ENCODE measurements around the gene GMFB.
"Not testable (repeated sequence)": the region's sequence is repeated elsewhere in the genome, so short reads cannot be mapped to it uniquely, and the experiment has no call there.

GMFB gene

GRCh38 chr14:54457609-54457996, 31.2 kb downstream of the GMFB start:
- DNase-seq (ENCODE audit: low spot score) = no peak

DNA sequence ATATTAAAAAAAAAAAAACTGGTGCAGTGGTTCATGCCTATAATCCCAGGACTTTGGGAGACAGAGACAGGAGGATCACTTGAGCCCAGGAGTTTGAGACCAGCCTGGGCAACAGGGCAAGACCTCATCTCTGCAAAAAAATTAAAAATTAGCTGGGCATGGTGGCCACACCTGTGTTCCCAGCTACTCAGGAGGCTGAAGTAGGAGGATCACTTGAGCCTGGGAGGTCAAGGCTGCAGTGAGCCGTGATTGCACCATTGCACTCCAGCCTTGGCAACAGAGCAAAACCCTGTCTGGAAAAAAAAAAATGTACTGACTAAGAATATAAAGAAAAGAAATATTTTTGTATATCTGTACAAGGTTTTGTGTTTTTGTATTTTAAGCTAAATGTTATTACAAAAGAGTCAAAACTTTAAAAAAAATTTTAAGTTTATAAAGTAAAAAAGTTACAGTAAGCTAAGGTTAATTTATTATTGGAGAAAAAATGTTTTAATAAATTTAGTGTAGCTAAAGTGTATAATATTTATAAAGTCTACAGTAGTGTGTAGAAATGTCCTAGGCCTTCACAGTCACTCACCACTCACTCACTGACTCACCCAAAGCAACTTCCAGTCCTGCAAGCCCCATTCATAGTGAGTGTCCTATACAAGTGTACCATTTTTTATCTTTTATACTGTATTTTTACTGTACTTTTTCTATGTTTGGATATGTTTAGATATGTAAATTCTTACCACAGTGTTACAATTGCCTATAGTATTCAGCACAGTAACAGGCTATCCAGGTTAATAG, 31.8 kb downstream of the GMFB start:
- not testable (repeated sequence) for DNase-seq (ENCODE audit: low spot score)

GRCh38 chr14:54455363-54455762, 33.4 kb downstream of the GMFB start:
- DNase-seq (ENCODE audit: low spot score) = no peak

DNA sequence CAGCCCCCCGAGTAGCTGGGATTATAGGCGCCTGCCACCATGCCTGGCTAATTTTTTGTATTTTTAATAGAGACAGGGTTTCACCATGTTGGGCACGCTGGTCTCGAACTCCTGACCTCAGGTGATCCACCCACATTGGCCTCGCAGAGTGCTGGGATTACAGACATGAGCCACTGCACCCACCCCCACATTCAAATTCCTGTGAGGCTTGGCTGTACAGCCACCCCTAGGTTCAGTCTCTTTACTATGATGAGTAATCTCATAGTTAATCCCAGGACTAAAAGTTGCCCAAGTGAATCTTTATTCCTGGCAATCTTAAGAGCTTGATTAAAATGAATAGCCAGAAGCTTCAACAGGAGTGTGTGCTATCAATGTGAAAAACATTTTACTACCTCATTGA, 34.8 kb downstream of the GMFB start:
- DNase-seq (ENCODE audit: low spot score) = not testable (repeated sequence)

DNA sequence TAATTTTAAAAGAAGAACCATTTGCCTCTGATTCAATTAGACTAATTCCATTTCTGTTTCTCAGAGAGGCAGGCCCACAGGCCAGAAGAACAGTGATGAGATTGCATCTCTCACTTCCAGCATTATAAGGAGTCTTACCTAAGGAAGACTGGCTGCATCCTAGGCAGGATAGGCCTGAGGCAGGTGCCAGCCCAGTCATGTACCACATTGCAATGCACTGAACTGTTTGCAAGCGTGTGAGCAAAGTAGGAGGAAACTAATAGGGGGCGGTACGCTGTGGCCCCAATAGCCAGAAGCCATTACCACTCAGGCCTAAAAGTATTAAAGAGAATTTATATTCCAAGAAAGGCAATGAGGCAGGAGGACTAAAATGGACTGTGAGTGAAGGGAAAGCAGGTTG, 35.5 kb downstream of the GMFB start:
- no peak for DNase-seq (ENCODE audit: low spot score)

- no peak for DNase-seq (ENCODE audit: low spot score)
Measured at GRCh38 chr14:54451961-54452360, 36.8 kb downstream of the GMFB start.

GRCh38 chr14:54451121-54451601, 37.6 kb downstream of the GMFB start:
- no peak for DNase-seq (ENCODE audit: low spot score)

- DNase-seq (ENCODE audit: low spot score) = no peak
Measured at GRCh38 chr14:54450535-54450934, 38.2 kb downstream of the GMFB start.

DNA sequence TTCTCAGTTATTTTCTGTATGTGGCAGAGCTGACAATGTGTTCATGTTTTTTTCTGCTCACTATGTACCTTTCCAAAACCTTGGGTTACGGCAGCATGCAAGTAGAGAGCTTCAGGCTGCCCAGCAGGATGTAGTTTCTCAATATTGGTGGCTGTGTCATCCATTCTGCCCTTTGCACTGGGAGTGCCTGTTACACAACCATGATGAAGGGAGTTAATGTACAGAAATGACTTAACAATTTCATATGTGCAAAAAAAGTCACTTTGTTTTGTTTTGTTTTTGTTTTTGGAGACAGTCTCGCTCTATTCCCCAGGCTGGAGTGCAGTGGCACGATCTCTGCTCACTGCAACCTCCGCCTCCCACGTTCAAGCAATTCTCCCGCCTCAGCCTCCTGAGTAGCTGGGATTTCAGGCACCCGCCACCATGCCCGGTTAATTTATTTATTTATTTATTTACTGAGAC, 41.5 kb downstream of the GMFB start:
- no peak for DNase-seq (ENCODE audit: low spot score)

- no peak for DNase-seq (ENCODE audit: low spot score)
Measured at GRCh38 chr14:54446161-54446693, 42.6 kb downstream of the GMFB start.

- DNase-seq (ENCODE audit: low spot score) = no peak
Measured at GRCh38 chr14:54444681-54445080, 44.1 kb downstream of the GMFB start.

GRCh38 chr14:54443981-54444380, 44.8 kb downstream of the GMFB start:
- no peak for DNase-seq (ENCODE audit: low spot score)

DNA sequence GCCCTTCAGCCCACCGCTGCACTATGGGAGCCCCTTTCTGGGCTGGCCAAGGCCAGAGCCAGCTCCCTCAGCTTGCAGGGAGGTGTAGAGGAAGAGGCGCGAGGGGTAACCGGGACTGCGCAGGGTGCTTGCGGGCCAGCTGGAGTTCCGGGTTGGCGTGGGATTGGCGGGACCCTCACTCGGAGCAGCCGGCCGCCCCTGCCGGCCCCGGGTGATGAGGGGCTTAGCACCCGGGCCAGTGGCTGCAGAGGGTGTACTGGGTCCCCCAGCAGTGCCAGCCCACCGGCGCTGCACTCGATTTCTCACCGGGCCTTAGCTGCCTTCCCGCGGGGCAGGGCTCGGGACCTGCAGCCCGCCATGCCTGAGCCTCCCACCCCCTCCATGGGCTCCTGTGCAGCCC, 45.8 kb downstream of the GMFB start:
- DNase-seq (ENCODE audit: low spot score) = not testable (repeated sequence)

GRCh38 chr14:54440873-54441868, 47.6 kb downstream of the GMFB start, which contains the start of gene CNIH1:
CNIH1 (minus strand) TSS chr14:54441374; CDS start chr14:54441327, 47 bp downstream.
- DNase-seq (ENCODE audit: low spot score) = peak; percentile 99

- DNase-seq (ENCODE audit: low spot score) = no peak
Measured at GRCh38 chr14:54440476-54440872, 48.3 kb downstream of the GMFB start.

- DNase-seq (ENCODE audit: low spot score) = no peak
Measured at GRCh38 chr14:54440037-54440436, 48.7 kb downstream of the GMFB start.

- DNase-seq (ENCODE audit: low spot score) = no peak
Measured at GRCh38 chr14:54438703-54439102, 50.1 kb downstream of the GMFB start.

- not testable (repeated sequence) for DNase-seq (ENCODE audit: low spot score)
Measured at GRCh38 chr14:54437954-54438353, 50.8 kb downstream of the GMFB start.

GRCh38 chr14:54435500-54435981, 53.2 kb downstream of the GMFB start:
- DNase-seq (ENCODE audit: low spot score) = no peak

GRCh38 chr14:54428527-54428926, 60.3 kb downstream of the GMFB start:
- DNase-seq (ENCODE audit: low spot score) = no peak

- DNase-seq (ENCODE audit: low spot score) = no peak
Measured at GRCh38 chr14:54427871-54428270, 60.9 kb downstream of the GMFB start.
